Thyroid gland (tissue), 4 donors: ENCODE results near the gene TMCC3. TPM values are rescaled to one million over a fixed set of nuclear protein-coding genes. Genes with fewer than 3 reads are reported as not detected.

Experiments used
- DNase-seq, 2 donors: peaks; one replicate each; pipeline ENCODE4 v3.0.0-alpha.2; 2019
- H3K27ac ChIP-seq, 3 donors: fragments of 200-600 bp; sonication (generic); 1 replicate in 2 of 3; 2 replicates in 1 of 3; pipeline ENCODE4 v1.5.1; 2016 to 2019; ENCODE audit warnings: mild to moderate bottlenecking in 1 of 3, moderate library complexity in 1 of 3
- H3K27me3 ChIP-seq: fragments of 200-600 bp; sonication (generic); one replicate; pipeline ENCODE4 v1.5.1; 2019
- H3K36me3 ChIP-seq, 2 donors: fragments of 200-600 bp; sonication (generic); one replicate each; pipeline ENCODE4 v1.5.1; 2016 to 2019
- H3K4me1 ChIP-seq, 2 donors: fragments of 200-600 bp; sonication (generic); one replicate each; pipeline ENCODE4 v1.5.1; 2017 to 2019
- H3K4me3 ChIP-seq, 3 donors: fragments of 200-600 bp; sonication (generic); replicated peaks in 1 of 3; 1 replicate in 2 of 3; 2 replicates in 1 of 3; pipeline ENCODE4 v1.5.1; 2016; ENCODE audit warnings: mild to moderate bottlenecking in 1 of 3
- H3K9me3 ChIP-seq: fragments of 200-600 bp; sonication (generic); one replicate; pipeline ENCODE4 v1.5.1; 2017
- POLR2A ChIP-seq, 2 donors: fragments of 450-650 bp; IDR thresholded peaks; one replicate each; pipeline ENCODE4 v1.6.1; 2017; ENCODE audit warnings: antibody characterized with exemption in 2 of 2, mild to moderate bottlenecking in 2 of 2, moderate library complexity in 1 of 2
- WGBS, 2 donors: methylation state at CpG; one replicate each; pipeline ENCODE4 v1.1.5; 2017; 5-methylcytosine and 5-hydroxymethylcytosine counted together
- intact Hi-C: fragments of 100-400 bp; cut with DNase I; formaldehyde crosslinking; loops from one replicate; pipeline ENCODE4 v1.15.1; 2023
- total RNA-seq, 4 donors: library from RNA; depleted of rRNA; stranded (reverse); fragments of >200 nt; gene quantifications; one replicate each; pipeline ENCODE4 v1.2.3, GENCODE V29; 2016
- TF ChIP-seq, protein P1 (sequence below), 6 experiments: fragments of 200-600 bp in 3 of 6; fragments of 450-650 bp in 3 of 6; sonication (generic) in 3 of 6; IDR thresholded peaks; one replicate each; pipeline ENCODE4 v1.5.1; 2016 to 2019; ENCODE audit warnings: antibody characterized with exemption in 6 of 6, mild to moderate bottlenecking in 2 of 6, inconsistent platforms in 1 of 6, moderate library complexity in 1 of 6

Gene TMCC3
- total RNA-seq, 4 donors from 2014 or later, result 15.0 to 25.6 (median 19.3) TPM

DNA sequence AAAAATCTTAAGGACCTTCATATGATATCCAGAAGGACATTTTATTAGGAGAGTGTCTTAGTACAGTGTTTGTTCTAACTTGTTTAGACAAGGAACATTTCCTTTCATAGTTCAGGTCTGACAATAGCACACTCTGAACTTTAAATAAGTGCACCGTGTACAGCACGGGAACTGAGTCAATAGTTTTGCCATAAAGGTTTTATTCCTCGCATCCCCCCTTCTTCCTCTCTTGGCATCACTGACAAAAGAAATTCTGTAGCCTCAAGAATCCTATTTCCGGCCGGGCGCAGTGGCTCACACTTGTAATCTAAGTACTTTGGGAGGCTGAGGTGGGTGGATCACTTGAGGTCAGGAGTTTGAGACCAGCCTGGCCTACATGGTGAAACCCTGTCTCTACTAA lies 58.3 kb downstream of the TMCC3 start:
- Histone ChIP-seq H3K27me3 (no peaks in the 10 kb centered on the region), H3K36me3 (no peaks in the 10 kb centered on the region), H3K27ac (peak overlapping the region in 1 of 3 donors; percentile 62), H3K4me1 (peaks cover 18 to 38% of the 10 kb centered on the region in 2 donors), H3K9me3 (no peaks in the 10 kb centered on the region), H3K4me3 (no peak overlapping the region)
- no peak for TF ChIP-seq POLR2A (IDR thresholded peaks at IDR 0.05)
- TF ChIP-seq, protein P1, sequence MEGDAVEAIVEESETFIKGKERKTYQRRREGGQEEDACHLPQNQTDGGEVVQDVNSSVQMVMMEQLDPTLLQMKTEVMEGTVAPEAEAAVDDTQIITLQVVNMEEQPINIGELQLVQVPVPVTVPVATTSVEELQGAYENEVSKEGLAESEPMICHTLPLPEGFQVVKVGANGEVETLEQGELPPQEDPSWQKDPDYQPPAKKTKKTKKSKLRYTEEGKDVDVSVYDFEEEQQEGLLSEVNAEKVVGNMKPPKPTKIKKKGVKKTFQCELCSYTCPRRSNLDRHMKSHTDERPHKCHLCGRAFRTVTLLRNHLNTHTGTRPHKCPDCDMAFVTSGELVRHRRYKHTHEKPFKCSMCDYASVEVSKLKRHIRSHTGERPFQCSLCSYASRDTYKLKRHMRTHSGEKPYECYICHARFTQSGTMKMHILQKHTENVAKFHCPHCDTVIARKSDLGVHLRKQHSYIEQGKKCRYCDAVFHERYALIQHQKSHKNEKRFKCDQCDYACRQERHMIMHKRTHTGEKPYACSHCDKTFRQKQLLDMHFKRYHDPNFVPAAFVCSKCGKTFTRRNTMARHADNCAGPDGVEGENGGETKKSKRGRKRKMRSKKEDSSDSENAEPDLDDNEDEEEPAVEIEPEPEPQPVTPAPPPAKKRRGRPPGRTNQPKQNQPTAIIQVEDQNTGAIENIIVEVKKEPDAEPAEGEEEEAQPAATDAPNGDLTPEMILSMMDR (IDR thresholded peaks at IDR 0.05), result no peak
- intact Hi-C loops, result no loop called here
- WGBS, 2 donors, result 66 to 81% methylated on average over 6 of the region's 6 CpGs
- DNase-seq, result no peak

- intact Hi-C loops, result no loop called here
- Histone ChIP-seq H3K4me3 (no peak overlapping the region), H3K27me3 (no peaks in the 10 kb centered on the region), H3K36me3 (no peaks in the 10 kb centered on the region), H3K27ac (peak overlapping the region in 1 of 3 donors; percentile 3), H3K4me1 (peaks cover 24 to 43% of the 10 kb centered on the region in 2 donors), H3K9me3 (no peaks in the 10 kb centered on the region)
- 86 to 90% methylated on average over 8 of the region's 8 CpGs for WGBS, 2 donors
- TF ChIP-seq, protein P1 (IDR thresholded peaks at IDR 0.05), result no peak
- no peak for TF ChIP-seq POLR2A (IDR thresholded peaks at IDR 0.05)
- no peak for DNase-seq
These were observed 59.9 kb downstream of the TMCC3 start for GRCh38 chr12:94590428-94590827.

GRCh38 chr12:94589591-94590001 lies 60.8 kb downstream of the TMCC3 start:
- H3K36me3 ChIP-seq, result no peaks in the 10 kb centered on the region
- H3K4me1 ChIP-seq, result peaks cover 24 to 42% of the 10 kb centered on the region in 2 donors
- no peak overlapping the region for H3K4me3 ChIP-seq
- TF ChIP-seq, protein P1 (IDR thresholded peaks at IDR 0.05), result no peak
- no peak for TF ChIP-seq POLR2A (IDR thresholded peaks at IDR 0.05)
- H3K9me3 ChIP-seq, result no peaks in the 10 kb centered on the region
- intact Hi-C loops, result no loop called here
- no peaks in the 10 kb centered on the region for H3K27me3 ChIP-seq
- H3K27ac ChIP-seq, result peak overlapping the region in 1 of 3 donors; percentile 49
- WGBS, 2 donors, result 92 to 96% methylated on average over 5 of the region's 5 CpGs
- no peak for DNase-seq

DNA sequence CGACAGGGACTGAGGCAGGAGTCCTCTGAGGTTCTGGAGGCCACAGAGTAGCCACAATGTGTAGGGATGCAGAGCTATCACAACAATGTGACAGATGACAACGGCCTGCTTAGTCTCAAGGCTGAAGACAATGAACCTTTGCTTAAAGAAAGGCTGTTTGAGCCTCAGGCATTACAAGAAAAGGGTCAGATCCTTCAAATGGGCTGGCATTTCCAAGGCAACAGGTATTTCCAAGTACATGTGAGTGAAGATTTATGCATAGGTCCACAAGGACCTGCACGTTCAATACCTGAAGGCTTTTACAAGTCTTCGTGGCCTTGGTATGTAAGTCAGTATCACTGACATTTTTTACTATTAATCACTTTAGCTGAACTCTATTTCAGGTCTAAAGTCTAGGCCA lies 62.0 kb downstream of the TMCC3 start:
- Histone ChIP-seq H3K27ac (peak overlapping the region in 2 of 3 donors; percentile 37 to 49), H3K27me3 (no peaks in the 10 kb centered on the region), H3K9me3 (no peaks in the 10 kb centered on the region), H3K4me1 (peaks cover 24 to 41% of the 10 kb centered on the region in 2 donors), H3K4me3 (no peak overlapping the region), H3K36me3 (no peaks in the 10 kb centered on the region)
- DNase-seq, result no peak
- intact Hi-C loops, result no loop called here
- TF ChIP-seq POLR2A (IDR thresholded peaks at IDR 0.05), result no peak
- TF ChIP-seq, protein P1 (IDR thresholded peaks at IDR 0.05), result no peak
- 87 to 89% methylated on average over 4 of the region's 4 CpGs for WGBS, 2 donors

DNA sequence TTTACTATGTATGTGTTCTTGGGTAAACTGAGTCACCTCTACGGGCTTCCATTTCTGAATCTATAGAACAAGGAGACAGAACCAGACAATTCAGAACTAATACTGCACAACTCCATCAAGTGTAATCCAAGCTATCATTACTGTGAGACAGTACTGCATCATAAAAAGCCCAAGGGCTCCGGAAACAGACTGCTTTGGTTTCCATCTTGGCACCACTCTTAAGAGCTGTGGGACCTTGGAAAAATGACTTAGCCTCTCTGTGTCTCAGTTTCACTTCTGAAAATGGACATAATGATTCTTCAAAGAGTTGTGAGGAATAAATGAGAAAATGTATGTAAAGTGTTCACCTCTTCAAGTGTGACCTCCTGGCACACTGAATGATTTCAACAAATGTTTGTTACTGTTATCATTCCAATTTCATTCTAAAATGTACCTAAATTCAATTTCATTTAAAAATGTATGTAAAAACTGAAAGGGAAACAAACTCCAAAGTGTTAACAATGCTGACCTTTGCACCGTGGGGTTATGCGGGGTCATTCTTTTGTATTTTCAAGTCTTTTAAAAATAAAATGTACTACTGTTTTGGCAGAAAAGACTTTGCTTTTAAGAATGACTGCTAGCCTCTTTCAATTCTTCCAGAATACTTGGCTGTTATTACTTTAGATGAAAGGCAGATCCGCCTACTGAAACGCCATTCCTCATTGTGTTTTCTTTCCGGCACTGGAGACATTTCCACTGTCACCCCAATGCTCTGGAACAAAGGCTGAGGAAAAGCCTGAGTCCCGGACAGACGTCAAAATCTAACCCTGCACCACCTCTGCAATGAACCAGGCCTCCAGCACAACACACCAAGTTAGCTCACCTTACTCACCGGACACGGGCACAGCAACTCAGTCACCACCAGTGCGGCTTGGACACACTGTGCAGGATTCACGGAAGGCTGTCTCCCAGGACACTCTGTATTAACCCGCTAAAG lies 62.8 kb downstream of the TMCC3 start:
- intact Hi-C loops, result no loop called here
- Histone ChIP-seq H3K4me3 (no peak overlapping the region), H3K4me1 (peaks cover 24 to 41% of the 10 kb centered on the region in 2 donors), H3K9me3 (no peaks in the 10 kb centered on the region), H3K27me3 (no peaks in the 10 kb centered on the region), H3K36me3 (no peaks in the 10 kb centered on the region), H3K27ac (peak overlapping the region; percentile 13 to 64 (median 49))
- TF ChIP-seq POLR2A (IDR thresholded peaks at IDR 0.05), result no peak
- TF ChIP-seq, protein P1 (IDR thresholded peaks at IDR 0.05), result no peak
- DNase-seq, result no peak
- WGBS, 2 donors, result 70 to 86% methylated on average over 14 of the region's 14 CpGs
